GM21737 (cell line): ENCODE measurements around the gene KIF26A.

Experiments used
- ATAC-seq: cut with Tn5 transposase; IDR thresholded peaks from one replicate; pipeline ENCODE4 v1.9.1; 2021; ENCODE audit warnings: mild to moderate bottlenecking, moderate library complexity; ENCODE audit not compliant: unreplicated experiment

Gene KIF26A

DNA sequence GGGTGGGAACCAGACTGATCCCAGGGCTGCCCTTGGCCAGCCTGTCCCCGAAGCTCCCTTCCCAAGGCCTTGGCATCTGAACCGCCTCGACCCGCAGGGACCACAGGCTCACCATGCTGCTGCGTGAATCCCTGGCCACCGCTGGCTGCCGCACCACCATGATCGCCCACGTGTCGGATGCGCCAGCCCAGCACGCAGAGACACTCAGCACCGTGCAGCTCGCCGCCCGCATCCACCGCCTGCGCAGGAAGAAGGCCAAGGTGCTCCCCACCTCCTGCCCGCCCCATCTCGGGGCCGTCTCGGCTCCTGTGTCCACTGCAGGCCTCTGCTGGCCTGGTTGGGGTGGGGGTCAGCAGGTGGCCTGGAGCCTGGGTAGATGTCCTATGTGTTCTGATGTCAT lies 35.7 kb downstream of the KIF26A start:
- ATAC-seq: no peak

DNA sequence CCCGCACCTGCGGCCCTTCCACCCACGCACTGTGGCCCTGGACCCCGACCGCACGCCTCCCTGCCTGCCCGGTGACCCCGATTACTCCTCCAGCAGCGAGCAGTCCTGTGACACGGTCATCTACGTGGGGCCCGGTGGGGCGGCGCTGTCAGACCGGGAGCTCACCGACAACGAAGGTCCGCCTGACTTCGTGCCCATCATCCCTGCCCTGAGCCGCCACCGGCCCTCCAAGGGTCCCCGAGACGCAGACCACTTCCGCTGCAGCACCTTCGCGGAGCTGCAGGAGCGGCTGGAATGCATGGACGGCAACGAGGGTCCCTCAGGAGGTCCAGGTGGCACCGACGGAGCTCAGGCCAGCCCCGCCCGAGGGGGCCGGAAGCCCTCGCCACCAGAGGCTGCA lies 36.7 kb downstream of the KIF26A start:
- no peak for ATAC-seq

DNA sequence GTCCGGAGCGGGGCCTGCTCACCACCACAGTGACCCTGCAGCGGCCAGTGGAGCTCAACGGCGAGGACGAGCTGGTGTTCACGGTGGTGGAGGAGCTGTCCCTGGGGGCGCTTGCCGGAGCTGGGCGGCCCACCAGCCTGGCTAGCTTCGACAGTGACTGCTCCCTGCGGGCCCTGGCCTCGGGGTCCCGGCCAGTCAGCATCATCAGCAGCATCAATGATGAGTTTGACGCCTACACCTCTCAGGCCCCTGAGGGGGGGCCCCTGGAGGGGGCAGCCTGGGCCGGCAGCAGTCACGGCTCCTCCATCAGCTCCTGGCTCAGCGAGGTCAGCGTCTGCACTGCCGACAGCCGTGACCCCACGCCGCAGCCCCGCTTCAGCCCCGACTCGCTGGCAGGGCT lies 37.4 kb downstream of the KIF26A start:
- no peak for ATAC-seq

DNA sequence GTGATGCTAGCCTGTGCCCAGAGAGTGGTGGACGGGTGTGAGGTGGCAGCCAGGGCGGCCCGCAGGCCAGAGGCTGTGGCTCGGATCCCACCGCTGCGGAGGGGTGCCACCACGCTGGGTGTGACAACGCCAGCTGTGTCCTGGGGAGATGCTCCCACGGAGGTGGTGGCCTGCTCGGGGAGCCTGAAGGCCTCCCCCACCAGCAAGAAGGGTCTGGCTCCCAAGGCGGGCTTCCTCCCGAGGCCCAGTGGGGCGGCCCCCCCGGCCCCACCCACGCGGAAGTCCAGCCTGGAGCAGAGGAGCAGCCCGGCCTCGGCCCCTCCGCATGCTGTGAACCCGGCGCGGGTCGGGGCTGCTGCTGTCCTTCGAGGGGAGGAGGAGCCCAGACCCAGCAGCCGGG lies 38.2 kb downstream of the KIF26A start:
- no peak for ATAC-seq

DNA sequence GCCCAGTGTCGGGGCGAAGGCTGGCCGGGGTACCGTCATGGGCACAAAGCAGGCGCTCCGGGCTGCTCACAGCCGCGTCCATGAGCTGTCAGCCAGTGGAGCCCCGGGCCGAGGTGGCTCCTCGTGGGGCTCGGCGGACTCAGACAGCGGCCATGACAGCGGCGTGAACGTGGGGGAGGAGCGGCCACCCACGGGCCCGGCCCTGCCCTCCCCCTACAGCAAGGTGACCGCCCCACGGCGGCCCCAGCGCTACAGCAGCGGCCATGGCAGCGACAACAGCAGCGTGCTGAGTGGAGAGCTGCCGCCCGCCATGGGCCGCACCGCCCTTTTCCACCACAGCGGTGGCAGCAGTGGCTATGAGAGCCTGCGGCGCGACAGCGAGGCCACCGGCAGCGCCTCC lies 39.0 kb downstream of the KIF26A start:
- ATAC-seq: no peak

DNA sequence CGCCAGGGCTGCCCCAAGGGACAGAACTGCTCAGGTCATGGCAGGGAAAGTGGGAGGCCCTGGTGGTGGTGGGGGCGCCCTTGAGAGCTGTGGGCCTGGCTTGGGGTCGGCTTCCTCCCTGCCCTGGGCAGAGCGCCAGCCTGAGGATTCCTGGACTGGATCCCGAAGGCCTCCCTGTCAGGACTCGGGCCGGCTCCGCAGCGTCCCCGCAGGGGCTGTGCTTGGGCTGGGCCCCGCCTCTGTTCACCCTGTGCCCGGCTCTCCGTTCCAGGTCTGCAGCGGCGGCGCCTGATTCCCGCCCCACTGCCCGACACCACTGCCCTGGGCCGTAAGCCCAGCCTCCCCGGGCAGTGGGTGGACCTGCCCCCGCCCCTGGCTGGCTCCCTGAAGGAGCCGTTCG lies 39.9 kb downstream of the KIF26A start:
- ATAC-seq: no peak

DNA sequence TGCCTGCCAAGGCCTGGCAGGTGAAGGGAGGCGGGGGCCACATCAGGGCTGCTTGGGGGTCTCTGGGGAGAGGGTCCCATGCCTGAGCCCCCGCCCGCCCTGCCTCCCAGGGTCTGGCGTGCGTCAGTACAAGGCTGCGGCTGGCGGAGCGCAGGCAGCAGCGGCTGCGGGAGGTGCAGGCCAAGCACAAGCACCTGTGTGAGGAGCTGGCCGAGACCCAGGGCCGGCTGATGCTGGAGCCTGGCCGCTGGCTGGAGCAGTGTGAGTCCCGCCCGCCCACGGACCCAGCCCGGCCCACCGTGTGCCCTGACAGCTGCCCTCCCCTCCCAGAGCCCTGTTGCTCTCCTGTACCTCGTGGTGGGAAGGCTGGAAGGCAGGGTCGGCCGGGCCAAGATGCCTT lies 40.7 kb downstream of the KIF26A start:
- no peak for ATAC-seq

DNA sequence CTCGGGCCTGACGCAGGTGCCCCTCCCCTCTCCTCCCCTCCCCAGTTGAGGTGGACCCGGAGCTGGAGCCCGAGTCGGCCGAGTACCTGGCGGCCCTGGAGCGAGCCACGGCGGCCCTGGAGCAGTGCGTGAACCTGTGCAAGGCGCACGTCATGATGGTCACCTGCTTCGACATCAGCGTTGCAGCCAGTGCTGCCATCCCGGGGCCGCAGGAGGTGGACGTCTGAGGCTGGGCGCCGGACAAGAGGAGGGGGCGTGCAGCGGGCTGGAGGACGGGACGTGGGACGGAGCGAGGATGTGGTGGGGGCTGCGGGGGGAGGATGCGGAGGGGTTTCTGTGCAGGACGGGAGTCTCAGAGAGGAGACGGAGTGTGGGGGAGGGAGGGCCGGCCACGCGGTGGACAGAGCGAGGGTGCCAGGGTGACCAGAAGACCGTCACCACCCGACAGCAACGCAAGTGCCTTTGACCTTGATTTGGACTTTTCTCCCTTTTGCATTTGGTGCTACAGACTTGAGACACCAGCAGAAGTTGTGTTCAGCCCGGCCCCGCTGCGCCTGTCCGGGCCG lies 41.3 kb downstream of the KIF26A start:
- no peak for ATAC-seq

DNA sequence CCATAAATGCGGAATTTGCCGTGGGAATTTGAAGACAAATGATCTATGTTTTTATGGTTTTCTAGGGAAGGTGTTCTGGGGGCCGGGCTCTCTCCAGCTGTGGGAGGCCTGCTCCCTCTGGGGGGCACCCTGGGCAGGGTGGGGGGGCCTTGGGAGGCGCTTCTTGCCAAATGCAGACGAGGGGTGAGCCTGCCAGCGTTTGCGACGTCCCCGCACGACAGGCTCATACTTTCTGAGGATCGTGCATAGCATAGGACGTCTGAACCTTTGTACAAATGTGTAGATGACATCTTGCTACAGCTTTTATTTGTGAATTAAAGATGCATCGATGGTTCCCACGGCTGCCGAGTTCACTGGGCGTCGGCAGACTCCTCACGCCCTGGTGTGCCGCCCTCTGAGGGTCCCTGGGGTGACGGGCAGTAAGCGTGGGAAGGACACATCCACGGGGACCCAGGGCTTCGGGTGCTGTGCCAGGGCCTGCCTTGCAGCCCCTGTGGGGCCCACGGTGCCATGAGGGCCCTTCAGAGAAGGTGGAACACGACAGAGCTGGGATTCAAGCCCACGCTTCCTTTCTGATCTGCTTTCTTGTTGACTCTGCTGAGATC lies 42.3 kb downstream of the KIF26A start:
- ATAC-seq: no peak

DNA sequence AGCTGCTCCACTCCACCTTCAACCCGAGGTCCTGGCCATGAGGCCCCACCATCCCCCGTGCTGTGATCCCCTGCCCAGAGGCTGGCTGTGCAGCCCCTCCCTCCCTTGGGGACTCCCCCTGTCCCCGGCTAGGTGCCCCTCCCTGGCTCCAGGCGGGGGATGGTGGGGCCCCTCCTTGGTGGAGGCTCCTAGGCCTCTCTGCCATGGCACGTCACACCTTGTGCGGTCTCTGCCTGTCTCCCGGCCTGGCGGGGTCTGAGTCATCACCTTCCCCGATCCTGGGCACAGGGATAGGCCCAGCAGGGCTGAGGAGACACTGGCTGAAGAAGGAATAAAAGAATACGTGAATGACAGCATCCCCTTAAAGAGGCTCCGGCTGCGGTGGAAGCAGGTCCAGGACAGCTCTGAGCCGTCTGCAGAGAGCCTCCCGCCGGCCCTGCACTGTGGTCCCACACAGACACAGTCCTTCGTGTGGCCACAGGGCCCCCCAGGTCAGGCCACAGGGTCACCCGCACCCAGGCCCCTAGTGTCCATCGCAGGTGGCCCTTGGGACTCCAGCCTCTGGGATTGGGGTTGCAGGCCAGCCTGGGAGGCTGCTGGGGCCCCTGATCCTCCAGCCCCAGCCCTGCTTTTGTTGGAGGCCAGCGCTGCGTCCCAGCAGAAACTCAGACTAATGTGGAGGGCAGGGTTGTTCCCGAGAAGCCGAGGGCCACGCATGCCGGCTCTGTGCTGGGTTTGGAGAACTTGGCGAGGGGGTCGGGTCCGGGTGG lies 43.6 kb downstream of the KIF26A start:
- no peak for ATAC-seq

DNA sequence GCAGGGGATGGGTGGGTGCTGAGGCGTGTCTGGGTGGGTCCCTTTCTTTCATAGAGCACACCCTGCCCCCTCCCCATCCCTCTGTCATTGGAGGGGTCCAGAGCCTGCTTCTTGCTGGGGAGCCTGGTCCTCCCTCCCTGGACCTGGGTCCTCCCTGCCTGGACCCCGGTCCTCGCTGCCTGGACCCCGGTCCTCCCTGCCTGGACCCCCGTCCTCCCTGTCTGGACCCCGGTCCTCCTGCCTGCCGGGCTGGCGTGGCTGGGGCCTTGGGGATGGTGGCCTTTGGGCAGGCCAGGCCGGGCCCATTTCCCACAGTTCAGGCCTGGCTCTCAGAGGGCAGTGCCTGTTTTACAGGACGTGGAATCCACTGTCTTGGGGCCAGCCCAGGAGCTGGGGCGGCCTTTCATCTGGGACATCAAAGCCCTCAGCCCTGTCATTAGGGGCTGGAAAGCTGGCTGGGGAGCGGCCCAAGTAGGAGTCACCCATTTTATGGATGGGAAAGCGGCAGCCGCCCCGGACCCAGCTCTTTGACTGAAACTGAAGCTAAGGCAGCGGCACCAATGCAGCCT lies 44.6 kb downstream of the KIF26A start:
- ATAC-seq: no peak

DNA sequence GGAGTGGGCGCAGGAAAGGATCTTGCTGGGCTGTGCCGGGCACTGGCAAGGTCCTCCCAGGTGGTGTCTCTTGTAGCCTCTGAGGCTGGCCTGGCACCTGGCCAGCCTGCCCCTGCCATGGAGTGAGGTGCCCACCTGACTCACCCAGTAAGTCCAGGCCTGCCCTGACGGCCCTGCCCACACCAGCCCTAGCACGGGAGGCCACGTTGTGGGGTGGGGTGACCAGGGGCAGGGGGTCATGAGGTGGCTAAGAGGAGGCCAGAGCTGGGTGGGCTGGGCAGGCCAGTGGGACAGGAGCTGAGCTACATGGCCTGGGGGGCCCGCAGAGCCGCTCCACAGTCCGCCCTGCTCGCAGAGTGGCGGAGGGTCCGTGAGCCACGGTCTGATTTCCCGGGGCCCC lies 45.4 kb downstream of the KIF26A start:
- ATAC-seq: no peak

DNA sequence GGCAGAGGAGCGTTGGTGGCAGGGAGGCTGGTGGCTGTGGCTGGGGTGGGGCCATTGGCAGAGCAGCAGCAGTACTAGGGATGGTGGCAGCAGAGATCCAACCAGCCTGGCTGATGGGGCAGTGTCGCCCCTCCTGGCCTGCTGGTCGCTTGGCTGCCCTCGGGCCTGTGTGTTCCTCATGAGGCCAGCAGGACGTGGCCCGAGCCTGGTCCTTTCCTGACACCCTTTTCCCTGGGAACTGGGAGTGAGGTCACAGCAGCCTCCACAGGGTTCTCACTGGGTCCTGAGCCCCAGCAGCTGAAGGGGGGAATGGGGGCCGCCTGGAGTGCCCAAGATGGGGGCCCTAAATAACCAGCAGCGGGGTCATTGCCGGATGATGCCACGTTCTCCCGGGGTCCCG lies 46.1 kb downstream of the KIF26A start:
- ATAC-seq: no peak

DNA sequence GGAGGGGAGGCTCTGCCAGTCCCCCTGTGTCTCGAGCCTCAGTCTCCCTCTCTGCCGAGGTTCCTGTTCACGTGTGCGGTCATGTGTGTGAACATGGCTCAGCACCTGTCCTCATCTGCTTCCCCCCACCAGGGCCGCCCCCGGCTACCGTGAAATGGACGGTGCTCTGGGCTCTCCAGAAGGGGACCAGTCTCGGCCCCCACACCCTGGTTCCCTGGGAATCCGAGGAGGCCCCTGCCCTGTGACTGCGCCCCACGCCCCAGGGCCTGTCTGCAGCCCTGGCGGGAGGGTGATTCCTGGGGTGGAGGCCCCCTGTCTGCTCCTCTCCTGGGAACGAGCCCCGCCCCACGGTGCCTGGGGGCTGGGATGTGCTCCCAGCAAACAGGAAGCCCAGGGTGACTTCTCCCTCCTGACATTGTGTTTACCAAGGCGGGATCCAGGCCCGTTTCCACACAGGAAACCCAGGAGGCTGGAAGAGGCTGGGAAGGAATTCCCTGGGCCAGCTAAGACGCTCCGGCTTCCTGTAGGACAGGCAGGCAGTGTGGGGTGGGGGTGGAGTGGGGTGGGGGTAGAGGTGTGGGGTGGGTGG lies 46.6 kb downstream of the KIF26A start:
- no peak for ATAC-seq

DNA sequence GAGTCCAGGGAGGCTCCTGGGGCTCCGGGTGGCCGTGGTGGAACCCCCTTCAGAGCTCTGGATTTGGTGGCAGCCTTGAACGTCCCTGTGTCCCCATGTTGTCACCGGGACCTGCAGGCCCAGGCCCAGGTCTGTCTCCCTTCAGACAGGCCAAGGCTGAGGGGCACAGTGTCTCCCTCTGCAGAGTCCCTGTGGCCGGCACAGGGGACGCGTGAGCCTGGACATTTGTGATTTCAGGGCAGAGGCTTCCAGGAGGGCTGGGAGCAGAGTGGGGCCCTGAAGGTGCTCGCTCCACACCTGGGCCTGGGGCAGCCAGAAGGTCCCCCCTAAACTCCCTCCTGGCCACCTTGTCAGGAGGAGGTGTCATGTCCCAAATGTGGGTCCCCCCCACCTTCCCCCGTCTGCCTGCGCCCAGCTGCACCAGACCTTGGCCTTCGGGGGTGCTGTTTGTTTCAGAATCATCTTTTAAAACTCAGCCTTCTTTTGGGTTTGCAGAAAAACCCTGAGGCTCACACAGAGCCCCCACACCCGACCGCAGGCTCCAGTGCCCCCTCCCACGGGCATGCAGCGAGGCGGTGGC lies 47.6 kb downstream of the KIF26A start:
- ATAC-seq: no peak

DNA sequence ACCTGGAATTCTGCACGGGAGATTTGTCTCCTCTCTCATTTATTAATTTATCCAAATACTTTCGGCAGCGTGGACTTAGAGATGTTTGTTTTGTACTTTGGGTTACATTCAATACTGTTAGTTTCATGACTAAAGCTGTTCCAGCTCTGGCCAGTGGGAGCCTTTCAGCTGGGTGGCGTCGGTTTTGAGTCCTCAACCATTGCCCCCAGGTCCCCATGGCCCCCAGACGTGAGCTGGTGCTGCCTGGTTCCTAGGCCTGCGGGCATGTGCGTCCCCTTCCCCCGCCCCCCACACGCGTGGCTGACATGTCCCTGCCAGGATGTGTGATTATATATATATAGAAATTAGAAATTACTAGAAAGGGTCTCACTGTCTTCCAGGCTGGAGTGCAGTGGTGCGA lies 48.2 kb downstream of the KIF26A start:
- ATAC-seq: no peak

DNA sequence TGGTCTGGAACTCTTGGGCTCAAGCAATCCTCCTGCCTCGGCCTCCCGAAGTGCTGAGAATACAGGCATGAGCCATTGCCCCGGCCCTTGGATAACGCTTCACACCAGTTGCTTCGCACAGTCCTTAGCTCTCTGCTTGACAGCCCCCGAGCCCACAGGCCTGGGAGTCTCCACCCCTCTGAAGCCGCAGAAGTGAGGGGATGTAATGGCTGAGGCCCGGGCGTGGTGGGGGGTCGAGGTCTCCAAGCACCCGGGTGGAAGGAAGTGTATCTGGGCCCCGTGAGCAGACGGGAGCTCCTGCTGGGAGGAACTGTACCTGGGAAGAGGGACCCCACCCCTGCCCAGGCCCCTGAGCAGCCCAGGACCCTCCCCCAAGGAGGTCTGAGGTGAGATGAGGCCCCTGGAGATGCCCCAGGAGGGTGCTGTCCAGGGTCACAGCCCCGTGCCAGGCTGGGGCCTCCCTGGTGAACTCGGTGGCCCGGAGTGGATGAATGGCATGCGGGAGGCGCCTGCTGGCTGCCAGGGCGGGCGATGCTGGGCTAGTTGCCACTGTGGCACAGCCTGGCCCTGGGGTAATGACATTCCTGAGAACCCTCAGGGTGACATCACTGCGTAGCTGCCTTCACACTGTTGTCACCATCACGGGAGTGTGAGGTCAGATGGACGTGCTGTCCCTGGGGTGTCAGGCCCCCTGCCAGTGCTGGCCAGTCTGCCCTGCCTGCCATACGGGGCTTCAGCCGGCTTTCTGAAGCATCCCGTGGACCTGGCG lies 48.9 kb downstream of the KIF26A start:
- no peak for ATAC-seq

DNA sequence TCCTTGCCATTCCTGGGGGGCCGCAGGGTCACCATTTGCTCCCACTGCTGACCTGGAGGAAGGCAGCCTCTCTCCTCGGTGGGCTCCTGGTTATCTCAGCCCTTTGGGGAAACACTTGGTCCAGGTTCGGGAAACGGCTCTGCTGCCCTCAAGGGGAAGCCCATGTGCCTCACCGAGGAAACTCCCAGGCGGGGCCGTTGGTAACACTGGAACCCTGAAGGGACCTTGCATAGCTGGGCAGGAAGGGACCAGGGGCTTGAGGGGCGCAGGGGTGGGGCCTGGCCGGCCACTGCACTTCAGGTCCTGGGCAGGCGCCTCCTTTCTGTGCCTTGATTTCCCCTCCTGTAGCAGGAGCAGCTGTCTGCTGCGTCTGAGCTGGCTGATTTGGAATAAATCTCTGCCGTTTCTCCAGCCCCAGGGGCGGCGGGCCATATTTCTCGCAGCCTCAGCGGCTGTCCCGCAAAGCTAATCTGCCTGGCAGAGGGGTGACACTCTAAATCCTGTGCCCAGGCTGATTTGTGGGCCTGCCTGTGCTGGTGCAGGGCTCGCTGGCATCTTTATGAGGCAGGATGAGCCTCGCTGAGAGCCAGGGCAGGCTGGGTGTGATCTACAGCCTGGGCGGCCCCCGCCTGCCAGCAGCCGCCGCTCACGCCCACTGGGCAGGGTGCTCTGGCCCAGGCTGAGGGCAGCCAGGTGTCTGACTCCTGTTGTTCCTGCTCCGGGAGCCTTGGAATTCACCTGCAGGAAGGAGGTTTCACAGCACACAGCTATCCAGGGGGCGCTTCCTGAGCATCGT lies 49.7 kb downstream of the KIF26A start:
- ATAC-seq: no peak

DNA sequence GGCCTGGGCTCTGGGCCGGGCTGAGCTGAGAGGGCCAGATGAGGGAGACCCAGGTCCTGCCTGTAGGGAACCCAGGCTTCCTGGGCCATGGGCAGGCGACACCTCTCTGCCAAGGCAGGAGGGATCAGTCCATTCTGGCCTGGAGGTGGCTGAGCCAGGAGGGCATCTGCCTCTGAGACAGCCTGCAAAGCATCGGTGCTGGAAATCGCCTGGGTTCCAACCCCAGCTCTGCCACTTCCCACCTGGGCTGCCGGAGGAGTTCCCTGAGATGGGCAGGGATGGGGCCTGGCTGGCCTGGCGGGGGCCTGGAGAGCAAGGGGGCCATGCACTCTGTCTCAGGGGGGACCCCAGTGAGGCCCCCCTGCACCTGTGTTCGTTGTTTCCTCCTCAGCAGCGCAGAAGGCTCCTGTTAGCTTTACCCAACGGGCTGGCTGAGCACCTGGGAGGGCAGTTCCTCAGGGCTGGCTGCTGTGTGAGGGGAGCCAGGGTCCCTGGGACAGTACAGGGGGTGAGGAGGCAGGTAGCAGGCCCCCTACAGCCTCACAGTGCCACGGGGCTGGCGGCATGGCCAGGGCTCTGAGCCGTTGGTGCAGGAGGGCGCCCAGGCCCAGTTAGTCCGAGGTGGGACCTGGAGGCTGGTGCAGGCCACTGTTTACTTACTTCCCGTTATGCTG lies 50.5 kb downstream of the KIF26A start:
- no peak for ATAC-seq
